GM04504 (cell line): ENCODE measurements around the gene PAX5.

Experiments used
- DNase-seq: peaks from one replicate; pipeline ENCODE4 v3.0.0-alpha.2; 2012; ENCODE audit warnings: low read depth

The PAX5 gene

DNA sequence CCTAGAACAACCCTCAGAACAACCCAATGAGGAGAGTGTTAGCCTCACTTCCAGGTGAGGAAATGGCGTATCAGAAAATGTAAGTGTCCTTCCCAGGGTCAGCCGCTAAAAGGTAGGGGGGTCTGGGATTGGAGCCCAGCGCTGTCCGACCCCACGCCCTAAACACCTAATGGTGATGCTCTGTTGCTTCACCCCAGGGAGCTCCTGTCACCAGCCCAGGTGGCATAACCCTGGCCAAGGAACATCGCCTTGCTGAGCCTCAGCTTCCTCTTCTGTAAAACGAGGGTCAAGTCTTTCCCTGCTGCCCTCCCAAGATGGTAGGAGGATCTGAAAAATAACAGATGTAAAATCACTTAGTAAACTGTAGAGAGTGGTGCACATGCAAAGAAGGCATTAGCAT lies 132.5 kb downstream of the PAX5 start:
- no peak for DNase-seq

- no peak for DNase-seq
Observed at GRCh38 chr9:36900856-36901220, 133.2 kb downstream of the PAX5 start.

GRCh38 chr9:36900136-36900855 lies 133.8 kb downstream of the PAX5 start:
- no peak for DNase-seq

DNA sequence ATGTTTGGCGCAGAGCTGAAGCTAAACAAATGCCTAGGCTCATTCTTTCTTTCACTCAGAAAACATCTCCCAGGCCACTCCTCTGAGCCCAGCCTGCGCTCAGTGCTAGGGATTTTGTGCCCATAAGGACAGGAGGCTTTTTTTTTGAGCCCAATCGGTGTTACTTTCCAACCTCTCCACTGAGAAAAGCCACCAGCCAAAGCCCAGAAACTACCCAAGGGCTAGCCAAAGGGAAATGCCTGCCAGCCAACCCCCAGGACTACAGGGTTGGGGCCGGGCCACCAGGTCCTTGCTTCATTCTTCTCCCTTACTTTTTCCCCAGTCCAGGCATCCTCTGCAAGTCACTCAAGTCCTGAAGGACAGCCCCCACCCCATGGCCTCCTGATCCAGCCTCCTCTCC lies 134.7 kb downstream of the PAX5 start:
- no peak for DNase-seq

DNA sequence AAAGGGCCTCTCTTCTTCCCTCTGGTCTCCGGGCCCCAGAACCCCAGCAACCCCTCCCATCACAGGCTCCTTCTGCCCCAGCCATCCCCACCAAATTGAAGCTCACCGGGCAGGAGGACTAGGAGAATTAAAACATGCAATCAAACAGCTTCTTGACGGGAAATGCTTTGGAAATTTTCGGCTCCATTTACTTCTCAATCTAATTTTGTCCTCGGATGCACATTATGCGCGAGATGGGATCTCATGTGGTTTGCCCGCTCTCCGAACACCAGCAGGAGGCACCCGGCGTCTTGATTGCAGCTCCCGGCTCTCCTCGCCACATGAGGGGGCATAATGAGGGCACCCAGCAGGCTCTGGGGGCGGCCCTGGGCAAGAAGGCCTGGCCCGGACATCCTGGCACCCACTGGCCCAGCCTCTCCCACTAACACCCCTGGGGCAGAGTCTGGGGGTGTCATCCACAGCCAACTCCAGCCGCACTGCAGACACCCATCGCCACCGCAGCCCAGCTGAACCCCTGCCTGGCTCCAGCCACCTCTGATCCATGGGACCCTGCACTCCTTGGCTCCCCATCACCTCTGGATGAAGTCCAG lies 135.5 kb downstream of the PAX5 start:
- DNase-seq, result no peak

DNA sequence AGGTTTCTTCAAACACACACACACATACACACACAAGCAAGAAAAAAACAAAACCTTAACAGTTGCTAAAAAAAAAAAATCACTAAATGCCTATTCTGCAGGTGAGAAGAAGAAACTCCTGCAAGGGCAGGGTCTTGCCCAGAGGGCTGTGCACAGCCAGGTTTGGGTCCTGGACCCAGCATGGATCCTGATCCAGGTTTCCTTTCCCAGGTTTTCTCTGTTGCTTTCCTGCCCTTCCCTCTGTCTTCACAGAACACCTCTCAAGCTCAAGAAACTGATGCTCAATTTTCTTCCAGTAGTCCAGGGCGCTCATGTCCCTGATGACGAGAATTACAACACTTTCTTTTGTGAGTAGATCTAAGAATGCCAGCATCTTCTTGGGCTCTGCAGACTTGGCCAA lies 136.6 kb downstream of the PAX5 start:
- no peak for DNase-seq

DNA sequence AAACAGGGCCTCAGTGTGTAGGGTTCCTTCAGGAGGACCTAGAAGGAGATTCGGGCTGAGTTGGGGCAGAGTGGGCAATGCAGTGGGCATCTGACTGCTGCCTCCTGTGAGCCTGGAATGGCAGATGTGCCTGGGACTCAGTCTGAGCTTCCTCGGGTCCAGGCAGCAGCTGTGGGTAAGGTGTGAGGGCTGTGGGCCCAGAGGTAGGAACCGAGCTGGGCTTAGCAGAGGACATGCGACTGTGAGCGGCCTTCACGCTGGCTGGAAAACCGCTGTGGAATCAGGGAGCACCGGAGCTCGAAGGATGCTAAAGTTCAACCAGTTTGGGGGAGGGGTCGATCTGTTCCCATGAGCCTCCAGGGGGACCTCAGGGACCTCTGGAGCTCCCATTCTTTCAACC lies 137.0 kb downstream of the PAX5 start:
- no peak for DNase-seq

- DNase-seq, result no peak
Observed at GRCh38 chr9:36896296-36896695, 137.8 kb downstream of the PAX5 start.

- DNase-seq, result no peak
Observed at GRCh38 chr9:36895744-36896260, 138.3 kb downstream of the PAX5 start.

GRCh38 chr9:36894695-36895310 lies 139.3 kb downstream of the PAX5 start:
- no peak for DNase-seq

GRCh38 chr9:36893911-36894310 lies 140.2 kb downstream of the PAX5 start:
- no peak for DNase-seq

- no peak for DNase-seq
Observed at GRCh38 chr9:36893184-36893583, 140.9 kb downstream of the PAX5 start.

DNA sequence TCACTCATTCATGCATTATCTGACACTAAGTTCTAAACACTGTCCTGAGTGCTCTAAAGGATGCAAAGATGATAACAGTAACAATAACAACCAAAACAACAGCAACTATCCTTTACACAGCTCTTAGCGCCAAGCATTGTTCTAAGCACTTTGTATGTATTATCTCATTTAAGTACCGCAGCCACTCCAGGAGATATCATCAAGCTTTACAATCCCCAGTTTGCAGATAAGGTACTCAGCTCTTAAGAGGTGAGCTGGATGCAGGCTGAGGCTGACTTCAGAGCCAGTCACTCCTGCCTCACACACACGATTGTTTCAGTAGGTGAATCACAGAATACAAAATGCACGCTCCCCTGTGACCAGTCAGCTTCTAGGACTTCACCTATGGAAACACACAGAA lies 141.8 kb downstream of the PAX5 start:
- DNase-seq, result no peak

- DNase-seq, result no peak
Observed at GRCh38 chr9:36891341-36891811, 142.7 kb downstream of the PAX5 start.

DNA sequence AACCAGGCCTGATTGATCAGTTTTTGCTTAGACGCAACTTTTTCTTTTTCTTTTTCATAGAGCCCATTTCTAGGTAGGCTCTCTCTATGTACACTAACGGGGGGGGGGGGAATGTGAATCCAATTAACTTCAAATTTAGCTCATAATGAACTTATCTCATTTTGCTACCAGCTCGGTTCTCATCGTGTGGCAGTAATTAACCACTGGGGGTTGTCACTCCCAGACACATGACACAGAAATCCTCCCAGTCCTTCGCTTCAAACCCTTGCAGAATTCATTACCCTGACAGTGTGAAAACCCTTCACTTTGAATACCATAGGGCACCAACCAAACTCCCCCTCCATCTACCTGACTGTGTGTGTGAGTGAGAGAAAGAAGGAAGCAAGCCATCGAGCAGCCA lies 144.2 kb downstream of the PAX5 start:
- DNase-seq, result no peak

DNA sequence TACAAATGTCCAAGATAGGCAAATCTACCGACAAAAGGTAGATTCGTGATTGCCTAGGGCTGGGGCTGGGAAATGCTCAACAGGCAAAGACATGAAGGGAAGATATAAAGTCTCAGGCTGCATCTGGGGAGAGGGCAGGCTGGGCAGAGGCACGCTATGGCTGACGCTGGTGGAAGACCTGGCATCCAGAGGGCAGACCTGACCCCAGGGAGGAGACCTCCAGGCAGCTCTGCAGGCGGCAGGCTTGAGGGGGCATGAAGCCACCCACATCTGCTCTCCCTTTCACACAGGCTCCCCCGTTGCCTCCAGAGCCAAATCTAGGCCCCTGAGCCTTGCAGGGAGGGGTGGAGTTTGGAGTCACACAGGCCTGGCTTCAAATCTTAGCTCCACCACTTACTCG lies 145.5 kb downstream of the PAX5 start:
- DNase-seq, result no peak

- no peak for DNase-seq
Observed at GRCh38 chr9:36884721-36885120, 149.3 kb downstream of the PAX5 start.

- DNase-seq, result no peak
Observed at GRCh38 chr9:36882594-36882993, 151.5 kb downstream of the PAX5 start.

DNA sequence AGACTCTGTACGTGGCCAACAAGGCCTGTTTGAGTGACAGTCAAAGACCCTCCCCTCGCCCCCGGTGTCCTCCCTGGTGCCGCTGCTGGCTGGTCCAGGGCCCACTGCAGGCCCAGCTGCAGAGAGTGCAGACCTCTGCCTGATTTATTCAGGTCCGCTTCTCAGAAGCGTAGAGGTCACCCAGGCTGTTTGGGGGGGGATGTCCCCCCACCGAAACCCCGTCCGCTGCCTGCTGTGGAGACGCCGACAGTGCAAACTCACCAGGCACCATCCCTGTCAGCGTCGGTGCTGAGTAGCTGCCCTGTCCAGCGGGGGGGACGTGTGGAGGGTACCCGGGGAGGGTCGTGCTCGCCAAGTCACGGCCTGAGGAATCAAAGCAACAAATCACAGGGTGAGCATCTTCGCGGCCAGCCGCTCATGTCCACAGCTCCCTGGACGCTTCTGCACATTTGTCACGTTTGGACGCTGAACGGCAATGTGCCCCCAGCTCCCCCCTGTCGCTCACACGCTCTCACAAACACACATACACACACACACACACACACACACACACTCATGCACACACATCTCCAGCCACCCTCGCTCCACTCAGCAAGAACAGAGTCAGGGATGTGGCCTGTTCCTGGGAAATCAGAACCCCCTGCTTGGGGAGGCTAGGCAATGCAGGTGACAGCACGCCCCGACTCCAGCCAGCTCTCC lies 152.2 kb downstream of the PAX5 start:
- DNase-seq, result no peak

GRCh38 chr9:36881316-36881715 lies 152.8 kb downstream of the PAX5 start:
- no peak for DNase-seq

GRCh38 chr9:36880075-36880474 lies 154.0 kb downstream of the PAX5 start:
- no peak for DNase-seq
